K562 (cell line): ENCODE measurements around the gene AGRN. TPM values are rescaled to one million over a fixed set of nuclear protein-coding genes. Genes with fewer than 3 reads are reported as not detected.

Source experiments
- DMBX1 ChIP-seq: fragments of 250-450 bp; sonication (Bioruptor Pico); IDR thresholded peaks from 2 replicates; pipeline ENCODE4 v1.8.0; 2022; ENCODE audit warnings: inconsistent platforms, mild to moderate bottlenecking, moderate library complexity, borderline replicate concordance
- GATAD2B ChIP-seq: fragments of 450-650 bp; IDR thresholded peaks from 2 replicates; pipeline ENCODE4 v1.6.1; 2017; ENCODE audit warnings: mild to moderate bottlenecking, borderline replicate concordance
- HNRNPL ChIP-seq: fragments of 200-400 bp; formaldehyde crosslinking; IDR thresholded peaks from 2 replicates; pipeline ENCODE4 v1.6.1; 2017; ENCODE audit warnings: low read depth, mild to moderate bottlenecking, low read length
- JUNB ChIP-seq: fragments of 450-650 bp; formaldehyde crosslinking; conservative IDR thresholded peaks from 2 replicates; pipeline ENCODE4 v1.4.0; 2020; ENCODE audit warnings: mild to moderate bottlenecking
- NR1H2 ChIP-seq: sonication (generic); formaldehyde crosslinking; IDR thresholded peaks from 2 replicates; pipeline ENCODE4 v1.4.0; 2020; ENCODE audit warnings: mild to moderate bottlenecking, missing genetic modification reagents
- PML ChIP-seq: IDR thresholded peaks from 2 replicates; pipeline ENCODE4 v1.6.1; 2012; ENCODE audit warnings: low read length, inconsistent platforms
- ZNF23 ChIP-seq: fragments of 250-450 bp; sonication (Bioruptor Pico); IDR thresholded peaks from 2 replicates; pipeline ENCODE4 v1.4.0; 2020; ENCODE audit warnings: mild to moderate bottlenecking
- polyA plus RNA-seq, 8 experiments: library from polyadenylated mRNA; depleted of rRNA in 4 of 8; stranded (reverse) in 5 of 8; unstranded in 3 of 8; fragments of >200 nt; fragmentation: Nextera tagmentation in 2 of 8; fragmentation: Illumina TruSeq in 1 of 8; extraction: Ambion mirVana in 2 of 8; extraction: Trizol in 1 of 8; gene quantifications; 2 replicates each; pipeline versions ENCODE4 v1.2.1 to v1.2.3, GENCODE V29; 2011 to 2014; ENCODE audit warnings: inconsistent platforms in 1 of 8, missing spikeins in 1 of 8
- total RNA-seq, 7 experiments: library from RNA; depleted of rRNA in 6 of 7; stranded (reverse); fragments of >200 nt in 6 of 7; fragmentation: Illumina TruSeq in 2 of 7; extraction: Trizol in 2 of 7; gene quantifications; 2 replicates each; pipeline versions ENCODE4 v1.2.1 to v1.2.3, GENCODE V29; 2011 to 2021; ENCODE audit warnings: low replicate concordance in 1 of 7
- TF ChIP-seq, protein P1 (sequence below): fragments of 250-450 bp; sonication (Bioruptor Pico); IDR thresholded peaks from 2 replicates; pipeline ENCODE4 v1.5.0; 2020; ENCODE audit warnings: mild to moderate bottlenecking, borderline replicate concordance
- TF ChIP-seq, protein P2 (sequence below): fragments of 450-650 bp; formaldehyde crosslinking; IDR thresholded peaks from 2 replicates; pipeline ENCODE4 v1.4.0; 2020; ENCODE audit warnings: mild to moderate bottlenecking, moderate library complexity
- TF ChIP-seq, protein P3 (sequence below): fragments of 450-650 bp; IDR thresholded peaks from 2 replicates; pipeline ENCODE4 v1.6.1; 2016; ENCODE audit warnings: mild to moderate bottlenecking, moderate library complexity

Gene AGRN
- total and polyA plus RNA-seq, 9 of the 15 experiments (the other 6 are each of a cell fraction or from before 2014, with no cell fraction given) = 0.04 to 111 (median 18.1) TPM

GRCh38 chr1:1000357-1001056 is 19.4 kb upstream of the AGRN start (continued):
- TF ChIP-seq, protein P1, sequence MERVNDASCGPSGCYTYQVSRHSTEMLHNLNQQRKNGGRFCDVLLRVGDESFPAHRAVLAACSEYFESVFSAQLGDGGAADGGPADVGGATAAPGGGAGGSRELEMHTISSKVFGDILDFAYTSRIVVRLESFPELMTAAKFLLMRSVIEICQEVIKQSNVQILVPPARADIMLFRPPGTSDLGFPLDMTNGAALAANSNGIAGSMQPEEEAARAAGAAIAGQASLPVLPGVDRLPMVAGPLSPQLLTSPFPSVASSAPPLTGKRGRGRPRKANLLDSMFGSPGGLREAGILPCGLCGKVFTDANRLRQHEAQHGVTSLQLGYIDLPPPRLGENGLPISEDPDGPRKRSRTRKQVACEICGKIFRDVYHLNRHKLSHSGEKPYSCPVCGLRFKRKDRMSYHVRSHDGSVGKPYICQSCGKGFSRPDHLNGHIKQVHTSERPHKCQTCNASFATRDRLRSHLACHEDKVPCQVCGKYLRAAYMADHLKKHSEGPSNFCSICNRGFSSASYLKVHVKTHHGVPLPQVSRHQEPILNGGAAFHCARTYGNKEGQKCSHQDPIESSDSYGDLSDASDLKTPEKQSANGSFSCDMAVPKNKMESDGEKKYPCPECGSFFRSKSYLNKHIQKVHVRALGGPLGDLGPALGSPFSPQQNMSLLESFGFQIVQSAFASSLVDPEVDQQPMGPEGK = no peak
- TF ChIP-seq ZNF23 (CRISPR knock-in tag) (no peak), JUNB (CRISPR knock-in tag) (peak; percentile 100), GATAD2B (peak; percentile 89), DMBX1 (CRISPR knock-in tag) (peak; percentile 81), HNRNPL (peak; percentile 54), NR1H2 (peak; percentile 96), PML (peak; percentile 63)
- TF ChIP-seq, protein P2, sequence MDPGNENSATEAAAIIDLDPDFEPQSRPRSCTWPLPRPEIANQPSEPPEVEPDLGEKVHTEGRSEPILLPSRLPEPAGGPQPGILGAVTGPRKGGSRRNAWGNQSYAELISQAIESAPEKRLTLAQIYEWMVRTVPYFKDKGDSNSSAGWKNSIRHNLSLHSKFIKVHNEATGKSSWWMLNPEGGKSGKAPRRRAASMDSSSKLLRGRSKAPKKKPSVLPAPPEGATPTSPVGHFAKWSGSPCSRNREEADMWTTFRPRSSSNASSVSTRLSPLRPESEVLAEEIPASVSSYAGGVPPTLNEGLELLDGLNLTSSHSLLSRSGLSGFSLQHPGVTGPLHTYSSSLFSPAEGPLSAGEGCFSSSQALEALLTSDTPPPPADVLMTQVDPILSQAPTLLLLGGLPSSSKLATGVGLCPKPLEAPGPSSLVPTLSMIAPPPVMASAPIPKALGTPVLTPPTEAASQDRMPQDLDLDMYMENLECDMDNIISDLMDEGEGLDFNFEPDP (CRISPR knock-in tag) = 0 out of 2 replicates have a peak, but pooled peaks have one; percentile 51
- TF ChIP-seq, protein P3, sequence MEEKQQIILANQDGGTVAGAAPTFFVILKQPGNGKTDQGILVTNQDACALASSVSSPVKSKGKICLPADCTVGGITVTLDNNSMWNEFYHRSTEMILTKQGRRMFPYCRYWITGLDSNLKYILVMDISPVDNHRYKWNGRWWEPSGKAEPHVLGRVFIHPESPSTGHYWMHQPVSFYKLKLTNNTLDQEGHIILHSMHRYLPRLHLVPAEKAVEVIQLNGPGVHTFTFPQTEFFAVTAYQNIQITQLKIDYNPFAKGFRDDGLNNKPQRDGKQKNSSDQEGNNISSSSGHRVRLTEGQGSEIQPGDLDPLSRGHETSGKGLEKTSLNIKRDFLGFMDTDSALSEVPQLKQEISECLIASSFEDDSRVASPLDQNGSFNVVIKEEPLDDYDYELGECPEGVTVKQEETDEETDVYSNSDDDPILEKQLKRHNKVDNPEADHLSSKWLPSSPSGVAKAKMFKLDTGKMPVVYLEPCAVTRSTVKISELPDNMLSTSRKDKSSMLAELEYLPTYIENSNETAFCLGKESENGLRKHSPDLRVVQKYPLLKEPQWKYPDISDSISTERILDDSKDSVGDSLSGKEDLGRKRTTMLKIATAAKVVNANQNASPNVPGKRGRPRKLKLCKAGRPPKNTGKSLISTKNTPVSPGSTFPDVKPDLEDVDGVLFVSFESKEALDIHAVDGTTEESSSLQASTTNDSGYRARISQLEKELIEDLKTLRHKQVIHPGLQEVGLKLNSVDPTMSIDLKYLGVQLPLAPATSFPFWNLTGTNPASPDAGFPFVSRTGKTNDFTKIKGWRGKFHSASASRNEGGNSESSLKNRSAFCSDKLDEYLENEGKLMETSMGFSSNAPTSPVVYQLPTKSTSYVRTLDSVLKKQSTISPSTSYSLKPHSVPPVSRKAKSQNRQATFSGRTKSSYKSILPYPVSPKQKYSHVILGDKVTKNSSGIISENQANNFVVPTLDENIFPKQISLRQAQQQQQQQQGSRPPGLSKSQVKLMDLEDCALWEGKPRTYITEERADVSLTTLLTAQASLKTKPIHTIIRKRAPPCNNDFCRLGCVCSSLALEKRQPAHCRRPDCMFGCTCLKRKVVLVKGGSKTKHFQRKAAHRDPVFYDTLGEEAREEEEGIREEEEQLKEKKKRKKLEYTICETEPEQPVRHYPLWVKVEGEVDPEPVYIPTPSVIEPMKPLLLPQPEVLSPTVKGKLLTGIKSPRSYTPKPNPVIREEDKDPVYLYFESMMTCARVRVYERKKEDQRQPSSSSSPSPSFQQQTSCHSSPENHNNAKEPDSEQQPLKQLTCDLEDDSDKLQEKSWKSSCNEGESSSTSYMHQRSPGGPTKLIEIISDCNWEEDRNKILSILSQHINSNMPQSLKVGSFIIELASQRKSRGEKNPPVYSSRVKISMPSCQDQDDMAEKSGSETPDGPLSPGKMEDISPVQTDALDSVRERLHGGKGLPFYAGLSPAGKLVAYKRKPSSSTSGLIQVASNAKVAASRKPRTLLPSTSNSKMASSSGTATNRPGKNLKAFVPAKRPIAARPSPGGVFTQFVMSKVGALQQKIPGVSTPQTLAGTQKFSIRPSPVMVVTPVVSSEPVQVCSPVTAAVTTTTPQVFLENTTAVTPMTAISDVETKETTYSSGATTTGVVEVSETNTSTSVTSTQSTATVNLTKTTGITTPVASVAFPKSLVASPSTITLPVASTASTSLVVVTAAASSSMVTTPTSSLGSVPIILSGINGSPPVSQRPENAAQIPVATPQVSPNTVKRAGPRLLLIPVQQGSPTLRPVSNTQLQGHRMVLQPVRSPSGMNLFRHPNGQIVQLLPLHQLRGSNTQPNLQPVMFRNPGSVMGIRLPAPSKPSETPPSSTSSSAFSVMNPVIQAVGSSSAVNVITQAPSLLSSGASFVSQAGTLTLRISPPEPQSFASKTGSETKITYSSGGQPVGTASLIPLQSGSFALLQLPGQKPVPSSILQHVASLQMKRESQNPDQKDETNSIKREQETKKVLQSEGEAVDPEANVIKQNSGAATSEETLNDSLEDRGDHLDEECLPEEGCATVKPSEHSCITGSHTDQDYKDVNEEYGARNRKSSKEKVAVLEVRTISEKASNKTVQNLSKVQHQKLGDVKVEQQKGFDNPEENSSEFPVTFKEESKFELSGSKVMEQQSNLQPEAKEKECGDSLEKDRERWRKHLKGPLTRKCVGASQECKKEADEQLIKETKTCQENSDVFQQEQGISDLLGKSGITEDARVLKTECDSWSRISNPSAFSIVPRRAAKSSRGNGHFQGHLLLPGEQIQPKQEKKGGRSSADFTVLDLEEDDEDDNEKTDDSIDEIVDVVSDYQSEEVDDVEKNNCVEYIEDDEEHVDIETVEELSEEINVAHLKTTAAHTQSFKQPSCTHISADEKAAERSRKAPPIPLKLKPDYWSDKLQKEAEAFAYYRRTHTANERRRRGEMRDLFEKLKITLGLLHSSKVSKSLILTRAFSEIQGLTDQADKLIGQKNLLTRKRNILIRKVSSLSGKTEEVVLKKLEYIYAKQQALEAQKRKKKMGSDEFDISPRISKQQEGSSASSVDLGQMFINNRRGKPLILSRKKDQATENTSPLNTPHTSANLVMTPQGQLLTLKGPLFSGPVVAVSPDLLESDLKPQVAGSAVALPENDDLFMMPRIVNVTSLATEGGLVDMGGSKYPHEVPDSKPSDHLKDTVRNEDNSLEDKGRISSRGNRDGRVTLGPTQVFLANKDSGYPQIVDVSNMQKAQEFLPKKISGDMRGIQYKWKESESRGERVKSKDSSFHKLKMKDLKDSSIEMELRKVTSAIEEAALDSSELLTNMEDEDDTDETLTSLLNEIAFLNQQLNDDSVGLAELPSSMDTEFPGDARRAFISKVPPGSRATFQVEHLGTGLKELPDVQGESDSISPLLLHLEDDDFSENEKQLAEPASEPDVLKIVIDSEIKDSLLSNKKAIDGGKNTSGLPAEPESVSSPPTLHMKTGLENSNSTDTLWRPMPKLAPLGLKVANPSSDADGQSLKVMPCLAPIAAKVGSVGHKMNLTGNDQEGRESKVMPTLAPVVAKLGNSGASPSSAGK = peak; percentile 100
